Tibial artery (tissue), 4 donors: ENCODE measurements around the gene SERPINE2.
"Not testable (repeated sequence)": the region's sequence is repeated elsewhere in the genome, so short reads cannot be mapped to it uniquely, and the experiment has no call there.

Experiments
- DNase-seq, 2 donors: peaks; one replicate each; pipeline ENCODE4 v3.0.0-alpha.2; 2019
- H3K27ac ChIP-seq, 2 donors: fragments of 200-600 bp; sonication (generic) in 1 of 2; 1 replicate in 1 of 2; 2 replicates in 1 of 2; pipeline ENCODE4 v1.5.1; 2018 to 2019; ENCODE audit warnings: mild to moderate bottlenecking in 1 of 2
- H3K27me3 ChIP-seq, 2 donors: fragments of 200-600 bp; sonication (generic) in 1 of 2; one replicate each; pipeline versions ENCODE4 v1.5.1 to v1.6.0; 2016 to 2019
- H3K36me3 ChIP-seq, 3 donors: fragments of 200-600 bp; sonication (generic) in 2 of 3; one replicate each; pipeline ENCODE4 v1.5.1; 2016 to 2019; ENCODE audit warnings: mild to moderate bottlenecking in 2 of 3
- H3K4me1 ChIP-seq, 4 donors: fragments of 200-600 bp; sonication (generic) in 2 of 4; 1 replicate in 3 of 4; 2 replicates in 1 of 4; pipeline ENCODE4 v1.5.1; 2016 to 2019
- H3K4me3 ChIP-seq, 2 donors: fragments of 200-600 bp; sonication (generic) in 1 of 2; 1 replicate in 1 of 2; 2 replicates in 1 of 2; pipeline ENCODE4 v1.5.1; 2018 to 2019; ENCODE audit warnings: mild to moderate bottlenecking in 2 of 2
- H3K9me3 ChIP-seq, 3 donors: fragments of 200-600 bp; sonication (generic) in 1 of 3; one replicate each; pipeline ENCODE4 v1.5.1; 2016 to 2019
- CTCF ChIP-seq, 2 experiments: fragments of 200-600 bp in 1 of 2; fragments of 450-650 bp in 1 of 2; IDR thresholded peaks; one replicate each; pipeline ENCODE4 v1.5.1; 2017 to 2019; ENCODE audit warnings: antibody characterized with exemption in 2 of 2, mild to moderate bottlenecking in 1 of 2, moderate library complexity in 1 of 2
- intact Hi-C: fragments of 100-400 bp; cut with DNase I; formaldehyde crosslinking; loops from one replicate; pipeline ENCODE4 v1.15.0; 2023; ENCODE audit warnings: low total_unique reads

SERPINE2 gene

GRCh38 chr2:223943135-223943534, 96.0 kb downstream of the SERPINE2 start:
- H3K36me3 ChIP-seq = no peaks in the 10 kb centered on the region
- no peak for DNase-seq
- intact Hi-C loops = no loop called here
- H3K4me3 ChIP-seq = peak overlapping the region; percentile 93 to 100
- H3K27ac ChIP-seq = peak overlapping the region; percentile 97 to 100
- peaks cover 0 to 58% (median 25%) of the 10 kb centered on the region in 4 donors for H3K4me1 ChIP-seq
- no peaks in the 10 kb centered on the region for H3K9me3 ChIP-seq
- TF ChIP-seq CTCF (IDR thresholded peaks at IDR 0.05) = no peak
- no peaks in the 10 kb centered on the region for H3K27me3 ChIP-seq

GRCh38 chr2:223941579-223942277, 97.4 kb downstream of the SERPINE2 start:
- peak overlapping the region; percentile 37 to 38 for H3K27ac ChIP-seq
- no peak for TF ChIP-seq CTCF (IDR thresholded peaks at IDR 0.05)
- no peaks in the 10 kb centered on the region for H3K9me3 ChIP-seq
- H3K27me3 ChIP-seq = no peaks in the 10 kb centered on the region
- peaks cover 0 to 72% (median 35%) of the 10 kb centered on the region in 4 donors for H3K4me1 ChIP-seq
- no peak overlapping the region for H3K4me3 ChIP-seq
- intact Hi-C loops = no loop called here
- H3K36me3 ChIP-seq = no peaks in the 10 kb centered on the region
- DNase-seq = no peak

GRCh38 chr2:223939438-223939837, 99.6 kb downstream of the SERPINE2 start:
- intact Hi-C loops, H3K4me3 ChIP-seq, H3K9me3 ChIP-seq, H3K36me3 ChIP-seq, H3K27ac ChIP-seq, H3K27me3 ChIP-seq, DNase-seq: not testable (repeated sequence)
- peaks cover 0 to 89% (median 44%) of the 10 kb centered on the region in 4 donors for H3K4me1 ChIP-seq

- TF ChIP-seq CTCF (IDR thresholded peaks at IDR 0.05) = no peak
- Histone ChIP-seq H3K4me1 (peaks cover 0 to 95% (median 49%) of the 10 kb centered on the region in 4 donors), H3K27me3 (no peaks in the 10 kb centered on the region), H3K9me3 (no peaks in the 10 kb centered on the region), H3K4me3 (no peak overlapping the region), H3K27ac (peak overlapping the region in 1 of 2 donors; percentile 51), H3K36me3 (no peaks in the 10 kb centered on the region)
- DNase-seq = no peak
- intact Hi-C loops = no loop called here
Measured at GRCh38 chr2:223937535-223937934, 101.6 kb downstream of the SERPINE2 start.

GRCh38 chr2:223936862-223937326, 102.2 kb downstream of the SERPINE2 start:
- peaks cover 0 to 95% (median 48%) of the 10 kb centered on the region in 4 donors for H3K4me1 ChIP-seq
- no peak for TF ChIP-seq CTCF (IDR thresholded peaks at IDR 0.05)
- H3K4me3 ChIP-seq = no peak overlapping the region
- no peaks in the 10 kb centered on the region for H3K27me3 ChIP-seq
- intact Hi-C loops = no loop called here
- DNase-seq = no peak
- H3K9me3 ChIP-seq = no peaks in the 10 kb centered on the region
- H3K27ac ChIP-seq = peak overlapping the region in 1 of 2 donors; percentile 51
- no peaks in the 10 kb centered on the region for H3K36me3 ChIP-seq

GRCh38 chr2:223935459-223936125, 103.5 kb downstream of the SERPINE2 start:
- Histone ChIP-seq H3K9me3 (no peaks in the 10 kb centered on the region), H3K27me3 (no peaks in the 10 kb centered on the region), H3K36me3 (no peaks in the 10 kb centered on the region), H3K4me1 (peaks cover 0 to 95% (median 44%) of the 10 kb centered on the region in 4 donors), H3K27ac (peak overlapping the region in 1 of 2 donors; percentile 51), H3K4me3 (no peak overlapping the region)
- TF ChIP-seq CTCF (IDR thresholded peaks at IDR 0.05) = no peak
- intact Hi-C loops = no loop called here
- DNase-seq = no peak
